GM18873 (cell line): Measurements from ENCODE around the gene SIAH3.
"Not testable (repeated sequence)": the region's sequence is repeated elsewhere in the genome, so short reads cannot be mapped to it uniquely, and the experiment has no call there.

Experiments
- ATAC-seq: cut with Tn5 transposase; IDR thresholded peaks from one replicate; pipeline ENCODE4 v1.9.1; 2021; ENCODE audit warnings: mild to moderate bottlenecking, moderate library complexity, moderate number of reproducible peaks; ENCODE audit not compliant: unreplicated experiment, low FRiP score

Gene SIAH3, protein sequence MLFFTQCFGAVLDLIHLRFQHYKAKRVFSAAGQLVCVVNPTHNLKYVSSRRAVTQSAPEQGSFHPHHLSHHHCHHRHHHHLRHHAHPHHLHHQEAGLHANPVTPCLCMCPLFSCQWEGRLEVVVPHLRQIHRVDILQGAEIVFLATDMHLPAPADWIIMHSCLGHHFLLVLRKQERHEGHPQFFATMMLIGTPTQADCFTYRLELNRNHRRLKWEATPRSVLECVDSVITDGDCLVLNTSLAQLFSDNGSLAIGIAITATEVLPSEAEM

DNA sequence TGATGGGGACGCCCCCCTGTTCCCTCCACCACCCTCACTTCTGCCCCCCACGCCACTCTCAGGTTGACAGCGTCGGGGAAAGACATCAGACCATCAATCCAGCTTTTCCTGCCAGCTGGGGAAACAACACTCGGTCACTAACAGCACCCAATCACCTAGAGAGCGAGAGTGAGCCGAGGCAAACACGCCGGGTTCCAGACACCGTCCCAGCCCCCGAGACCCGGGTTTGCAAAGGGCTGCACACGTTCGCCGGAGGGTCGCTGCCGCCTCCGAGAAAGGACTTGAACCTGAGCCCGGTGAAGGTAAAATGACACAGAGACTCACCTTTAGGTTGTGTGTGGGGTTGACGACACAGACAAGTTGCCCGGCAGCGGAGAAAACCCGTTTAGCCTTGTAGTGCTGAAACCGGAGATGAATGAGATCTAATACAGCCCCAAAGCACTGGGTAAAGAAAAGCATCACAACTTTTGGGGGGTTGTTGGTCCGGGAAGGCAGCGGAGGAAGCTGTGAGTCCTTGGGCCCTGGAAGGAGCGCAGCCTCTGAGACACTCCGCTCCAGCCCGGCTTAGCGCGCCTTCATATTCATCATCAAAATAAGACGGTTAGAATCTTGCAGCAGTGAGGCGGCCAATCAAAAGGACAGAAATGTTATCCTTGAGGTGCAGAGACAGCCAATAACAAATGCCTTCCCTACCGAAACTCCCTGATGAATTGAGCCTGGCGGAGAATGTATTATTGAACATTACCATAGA lies at the start of gene SIAH3:
TSS of gene SIAH3 (minus strand) at position 583 of the 751 bp plus-strand sequence. CDS start at position 459, 124 bp downstream.
- ATAC-seq, result no peak

DNA sequence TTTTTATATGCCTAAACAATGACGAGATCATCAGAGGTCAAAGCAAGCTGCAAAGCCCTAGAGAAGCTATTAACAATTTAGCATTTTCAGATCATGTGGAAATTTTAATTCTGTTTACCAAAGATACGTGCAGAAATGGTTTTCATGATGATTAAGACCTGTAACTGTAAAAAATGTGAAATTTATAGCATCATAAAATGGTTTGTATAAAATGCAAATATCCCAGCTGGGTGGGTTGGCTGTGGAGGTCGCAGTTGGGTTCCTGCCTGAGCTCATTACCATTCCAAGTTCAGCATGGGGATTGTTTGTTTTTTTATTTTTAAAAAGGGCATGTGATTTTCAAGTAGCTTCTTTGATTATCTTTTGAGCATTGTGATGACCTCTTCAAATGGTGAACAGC lies 47.9 kb upstream of the SIAH3 start:
- ATAC-seq, result no peak

DNA sequence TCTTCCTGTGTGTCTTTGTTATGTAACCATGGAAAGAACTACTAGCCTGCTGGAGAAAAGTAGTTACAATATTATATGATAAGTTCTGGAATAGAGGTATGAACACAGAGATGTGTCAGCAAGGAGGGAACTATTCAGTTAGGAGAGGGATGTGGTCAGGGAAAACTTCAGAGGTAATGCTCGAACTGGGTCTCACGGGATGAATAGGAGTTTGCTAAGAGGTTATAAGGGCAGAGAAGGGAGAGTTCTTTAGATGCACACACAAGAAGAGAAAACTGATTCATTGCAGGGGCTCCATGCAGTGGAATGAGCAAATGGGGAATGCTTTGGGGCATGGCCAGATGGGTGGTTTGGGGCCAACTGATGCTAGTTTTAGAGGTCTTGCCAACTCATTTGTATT lies 46.0 kb upstream of the SIAH3 start:
- ATAC-seq, result no peak

DNA sequence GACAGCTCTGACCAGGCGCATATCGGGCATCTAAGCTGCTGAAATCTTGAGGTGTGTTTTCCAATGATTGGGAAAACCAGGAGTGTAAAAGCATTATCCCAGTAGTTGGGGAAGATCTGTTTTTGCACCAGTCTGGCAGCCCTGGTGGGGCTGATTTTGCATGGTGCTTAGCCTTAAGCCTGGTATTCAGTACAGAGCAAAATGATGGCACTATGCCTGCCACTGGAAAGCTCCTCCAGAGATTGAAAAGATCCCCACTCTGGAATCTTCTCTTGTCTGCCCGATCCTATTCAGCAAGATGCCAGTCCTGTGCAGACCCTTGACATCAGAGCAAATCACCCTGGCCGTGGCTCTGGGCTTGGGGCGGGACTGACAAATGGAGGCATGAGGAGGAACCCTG lies 44.7 kb upstream of the SIAH3 start:
- ATAC-seq, result no peak

DNA sequence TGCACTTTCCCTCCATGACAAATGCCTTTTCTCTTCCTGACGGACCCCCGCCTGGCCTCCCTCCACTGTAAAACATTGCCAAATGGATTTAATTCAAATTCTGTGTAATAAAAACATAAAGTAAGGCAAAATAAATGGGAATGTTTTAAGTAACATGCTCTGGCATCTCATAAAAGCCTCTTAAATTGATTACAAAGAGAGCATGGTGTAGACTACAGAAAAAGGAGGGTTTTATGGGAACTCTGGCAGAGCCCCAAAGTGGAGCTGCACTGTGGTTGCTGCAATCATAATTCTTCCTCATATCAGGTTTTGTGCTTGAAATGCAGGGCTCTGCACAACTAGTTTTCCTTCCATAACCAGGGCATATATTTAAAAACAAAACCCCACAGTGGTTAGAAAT lies 44.3 kb upstream of the SIAH3 start:
- no peak for ATAC-seq

DNA sequence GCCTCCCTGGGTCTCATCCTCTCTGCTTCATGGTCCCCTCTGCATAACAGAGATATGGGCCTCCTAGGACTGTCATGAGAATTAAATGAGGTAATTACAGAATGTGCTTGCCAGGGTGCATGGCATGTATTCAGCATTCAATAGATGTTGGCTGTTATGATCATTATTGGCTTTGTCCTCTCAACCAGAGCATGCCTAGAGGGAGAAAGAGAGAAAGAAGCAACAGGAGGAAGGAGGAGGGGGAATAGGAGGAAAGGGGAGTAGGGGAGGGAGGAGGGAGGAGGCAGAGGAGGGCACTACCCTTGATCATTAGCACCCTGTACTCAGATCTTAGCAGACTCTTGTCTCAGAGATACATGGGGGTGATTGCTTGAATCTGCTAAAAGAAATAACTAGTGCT lies 41.0 kb upstream of the SIAH3 start:
- ATAC-seq, result no peak

DNA sequence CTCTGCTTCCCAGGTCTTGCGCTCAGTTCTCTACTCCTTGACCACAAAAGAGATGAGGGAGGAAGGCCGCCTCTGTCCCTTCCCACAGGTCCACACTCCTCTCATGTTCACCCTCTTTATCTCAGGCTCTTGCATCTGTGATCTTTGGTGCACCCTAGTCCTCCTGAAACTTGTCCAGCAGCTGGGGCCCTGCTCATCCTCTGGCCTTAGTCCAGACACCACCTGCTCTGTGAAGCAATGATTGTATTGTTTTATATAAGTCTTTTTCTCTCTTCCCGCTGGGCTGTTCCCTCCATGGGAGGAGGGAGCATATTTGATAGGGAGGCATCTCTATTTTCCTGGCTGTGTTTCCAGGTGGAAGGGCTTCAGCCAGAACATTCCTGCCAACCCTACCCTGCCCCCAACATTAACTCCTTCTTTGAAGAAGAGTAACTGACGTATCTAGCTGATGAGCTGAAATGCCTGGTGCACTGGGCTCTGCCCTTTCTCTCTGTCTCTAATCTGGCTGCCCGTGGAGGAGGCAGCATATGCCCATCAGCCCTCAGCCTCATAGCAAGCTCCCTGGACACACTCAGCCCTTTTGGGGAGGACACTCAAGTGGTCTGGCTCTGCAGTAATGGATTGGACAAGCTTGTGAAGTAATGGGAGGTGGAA lies 38.2 kb upstream of the SIAH3 start:
- no peak for ATAC-seq

DNA sequence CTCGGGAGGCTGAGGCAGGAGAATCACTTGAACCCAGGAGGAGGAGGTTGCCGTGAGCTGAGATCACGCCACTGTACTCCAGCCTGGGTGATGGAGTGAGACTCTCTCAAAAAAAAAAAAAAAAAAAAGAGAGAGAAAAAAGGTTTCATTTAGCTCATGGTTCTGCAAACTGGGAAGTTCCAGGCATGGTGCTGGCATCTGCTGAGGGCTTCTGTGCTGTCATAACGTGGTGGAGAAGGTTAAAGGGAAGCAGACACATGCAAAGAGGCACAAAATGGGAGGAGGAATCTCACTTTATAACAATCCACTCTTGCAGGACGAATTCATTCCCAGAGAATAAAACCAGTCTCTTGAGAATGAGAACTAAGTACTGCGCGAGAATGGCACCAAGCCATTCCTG lies 34.9 kb upstream of the SIAH3 start:
- ATAC-seq, result no peak

DNA sequence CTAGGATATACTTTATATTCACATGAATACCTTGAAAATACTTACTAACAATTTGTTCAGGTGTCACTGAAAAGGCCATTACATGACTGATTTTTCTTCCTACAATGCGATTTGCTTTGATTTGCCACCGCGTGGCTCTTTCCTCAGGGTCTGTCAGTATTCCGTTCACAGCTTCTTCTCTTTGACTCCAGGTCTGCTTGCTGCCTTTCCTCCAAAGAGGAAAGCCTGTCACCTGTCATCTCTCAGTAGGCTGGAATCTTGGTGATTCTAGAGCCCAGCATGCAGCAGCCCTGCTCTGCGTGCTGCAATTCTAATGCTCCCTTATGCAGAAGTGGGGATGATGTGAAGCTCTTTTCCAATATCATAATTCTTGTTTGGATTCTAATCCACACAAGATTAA lies 33.6 kb upstream of the SIAH3 start:
- ATAC-seq, result no peak

DNA sequence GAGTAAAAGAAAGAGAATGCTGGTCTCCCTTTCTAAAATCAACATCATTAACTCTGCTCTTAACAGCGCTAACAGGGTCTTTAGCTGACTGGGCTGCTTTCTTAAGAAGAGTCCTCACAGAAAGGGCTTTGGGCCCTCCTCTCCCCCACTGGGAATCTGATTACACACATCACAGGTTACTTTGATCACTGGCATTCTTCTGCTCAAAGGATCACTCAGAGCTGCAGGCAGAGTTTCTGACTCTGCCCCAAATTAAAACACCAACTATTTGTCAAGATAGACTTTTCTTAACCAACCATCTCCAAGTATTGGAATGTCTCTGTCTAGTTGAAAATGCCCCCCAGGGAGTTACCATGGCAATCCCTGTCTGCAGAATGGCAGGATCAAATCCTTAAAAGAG lies 31.1 kb upstream of the SIAH3 start:
- no peak for ATAC-seq

DNA sequence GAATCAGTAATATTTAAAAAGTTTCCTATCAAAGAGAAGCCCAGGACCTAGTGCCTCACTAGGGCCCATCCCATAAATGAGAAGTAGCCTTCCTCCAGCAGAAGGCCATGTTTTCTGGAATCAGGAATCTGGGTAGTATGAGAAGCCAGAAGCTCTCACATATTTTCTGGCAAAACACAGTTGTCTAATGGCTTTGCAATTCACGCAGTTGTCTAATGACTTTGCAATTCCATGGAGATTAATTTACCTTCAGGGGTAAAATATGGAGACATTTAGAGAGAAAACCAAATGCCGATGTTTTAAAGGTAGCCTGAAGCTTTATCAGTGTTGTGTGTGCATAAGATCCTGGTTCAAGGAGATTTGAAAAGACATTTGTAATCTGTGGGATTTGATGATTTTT lies 29.8 kb upstream of the SIAH3 start:
- ATAC-seq, result no peak

DNA sequence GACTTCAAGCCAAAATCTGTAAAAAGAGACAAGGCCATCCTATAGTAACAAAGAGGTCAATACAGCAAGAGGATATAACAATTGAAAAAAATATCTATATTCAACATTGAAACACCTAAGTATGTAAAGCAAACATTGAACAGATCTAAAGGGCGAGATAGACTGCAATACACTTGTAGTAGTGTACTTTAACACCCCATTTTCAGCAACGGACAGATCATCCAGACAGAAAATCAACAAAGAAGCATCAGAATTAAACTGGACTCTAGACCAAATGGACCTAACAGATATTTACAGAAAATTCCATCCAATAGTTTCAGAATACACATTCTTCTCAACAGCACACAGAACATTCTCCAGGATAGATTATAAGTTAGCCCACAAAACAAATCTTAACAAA lies 28.7 kb upstream of the SIAH3 start:
- ATAC-seq, result no peak

DNA sequence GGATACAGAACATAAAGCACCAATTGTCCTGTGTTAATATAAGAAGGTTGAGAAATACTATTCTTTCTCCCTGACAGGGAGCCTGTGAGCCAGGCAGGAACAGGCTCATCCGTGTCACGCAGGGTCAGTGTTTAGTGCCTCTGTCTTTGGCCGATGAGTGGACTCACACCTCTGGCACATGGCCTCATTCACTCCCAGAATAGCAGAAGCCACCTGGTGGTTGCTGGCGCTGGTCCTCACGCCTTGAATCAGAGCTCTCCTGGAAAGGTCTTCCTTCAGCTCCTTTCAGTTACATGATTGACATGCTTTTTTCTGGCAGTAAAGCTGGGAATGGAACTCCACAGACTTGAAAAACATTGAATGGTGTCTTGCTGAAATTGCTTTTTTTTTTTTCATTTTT lies 28.1 kb upstream of the SIAH3 start:
- ATAC-seq, result no peak

DNA sequence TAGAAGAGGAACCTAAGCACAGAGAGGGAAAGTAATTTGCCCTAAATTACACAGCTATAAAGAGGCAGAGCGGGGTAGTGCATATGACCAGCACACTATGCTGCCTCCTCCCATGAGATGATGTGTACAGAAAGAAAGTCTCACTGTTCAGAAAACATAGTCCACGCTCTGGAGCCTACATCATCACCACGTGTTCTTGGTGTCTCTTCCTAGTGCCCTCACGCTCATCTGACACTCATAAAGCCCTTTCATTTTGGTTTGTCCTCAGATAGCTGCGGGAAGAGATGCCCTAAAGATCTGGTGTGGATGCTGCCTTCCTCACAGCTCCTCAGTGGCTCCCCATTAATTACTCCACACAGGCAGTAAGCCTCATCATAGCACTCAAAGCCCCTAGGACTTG lies 27.4 kb upstream of the SIAH3 start:
- ATAC-seq, result no peak

DNA sequence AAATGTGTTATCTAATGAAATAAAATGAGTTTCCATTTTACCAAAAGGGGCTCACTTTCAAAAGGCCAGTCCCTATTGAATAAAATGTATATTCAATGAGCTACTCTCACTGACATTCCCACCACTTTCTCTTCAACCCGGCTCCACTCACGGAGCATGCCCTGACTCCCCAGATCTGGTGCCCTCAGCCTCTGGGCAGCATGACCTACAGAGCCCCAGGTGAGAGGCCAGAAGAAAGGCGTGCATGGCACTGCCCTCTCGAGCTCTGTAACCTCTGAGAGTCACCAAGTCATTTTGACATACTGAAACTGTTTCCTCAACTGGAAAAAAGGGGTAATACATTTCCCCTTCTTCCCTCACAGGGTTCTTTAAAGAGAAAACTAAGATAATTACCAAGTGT lies 25.2 kb upstream of the SIAH3 start:
- no peak for ATAC-seq

DNA sequence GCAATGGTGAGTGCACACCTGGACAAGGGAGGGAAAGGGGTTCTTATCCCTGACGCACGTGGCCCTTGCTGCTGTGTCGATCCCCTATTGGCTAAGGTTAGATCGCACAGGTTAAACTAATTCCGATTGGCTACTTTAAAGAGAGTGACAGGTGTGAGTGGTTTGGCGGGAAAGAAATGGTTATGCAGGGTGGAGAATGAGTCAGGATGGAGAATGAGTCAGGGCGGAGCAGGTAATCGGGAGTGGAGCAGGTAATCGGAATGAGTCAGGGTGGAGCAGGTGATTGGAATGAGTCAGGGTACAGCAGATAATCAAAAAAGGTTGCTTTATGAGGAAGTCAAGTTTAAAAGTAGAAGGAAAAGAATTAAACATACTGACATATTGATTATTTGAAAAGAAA lies 24.4 kb upstream of the SIAH3 start:
- ATAC-seq, result no peak

DNA sequence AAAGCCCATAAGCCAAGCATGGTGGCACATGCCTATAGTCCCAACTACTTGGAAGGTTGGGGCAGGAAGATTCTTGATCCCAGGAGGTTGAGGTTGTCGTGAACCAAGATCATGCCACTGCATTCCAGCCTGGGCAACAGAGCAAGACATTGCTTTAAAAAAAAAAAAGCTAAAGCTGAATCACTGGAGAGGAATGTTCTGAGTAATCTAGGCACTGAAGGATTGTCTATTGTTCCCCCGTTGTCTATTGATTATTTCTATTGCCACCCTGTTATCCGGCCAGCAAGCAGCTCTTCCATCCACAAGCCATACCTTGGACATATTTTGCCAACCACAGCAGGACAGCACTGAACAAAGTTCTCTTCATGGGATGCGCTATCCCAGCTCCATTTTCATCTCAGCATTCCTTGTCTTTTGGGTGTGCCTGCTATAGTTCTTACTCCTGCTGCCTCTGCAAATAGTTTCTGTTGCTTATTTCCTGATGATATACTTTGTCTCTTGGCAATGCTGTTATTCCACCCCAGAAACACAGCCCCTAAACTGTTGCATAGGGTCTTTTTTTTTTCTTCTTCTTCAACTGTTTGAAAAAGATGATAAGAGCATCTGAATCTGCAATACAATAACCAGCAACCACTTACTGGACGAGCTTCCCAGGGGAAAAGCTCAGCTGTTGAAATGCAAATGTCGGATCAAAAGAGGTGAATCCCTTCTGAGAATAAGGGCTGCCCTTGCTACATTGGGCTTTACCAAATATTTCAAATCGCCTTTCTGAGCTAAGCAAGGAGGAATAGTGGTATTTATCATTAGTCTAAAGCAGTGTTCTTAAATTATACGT lies 22.2 kb upstream of the SIAH3 start:
- ATAC-seq, result no peak

DNA sequence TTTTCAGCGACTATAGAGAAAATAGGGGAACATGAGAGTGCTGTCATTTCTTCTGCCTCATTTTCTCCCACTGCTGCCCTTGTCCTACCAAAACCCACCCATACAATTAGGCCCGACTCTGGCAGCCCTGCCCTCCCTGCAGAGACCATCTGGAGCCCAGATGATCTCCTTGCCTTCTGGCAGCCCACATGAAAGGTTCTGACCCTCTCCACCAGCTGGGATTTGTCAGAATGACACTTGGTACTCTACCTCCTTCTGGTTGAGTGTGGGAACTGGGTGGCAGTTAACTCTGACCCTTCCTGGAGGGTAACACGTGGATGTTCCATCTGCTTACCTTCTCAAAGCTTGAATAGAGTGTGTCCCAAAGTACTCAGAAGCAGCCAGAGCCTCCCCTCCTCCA lies 21.0 kb upstream of the SIAH3 start:
- no peak for ATAC-seq

DNA sequence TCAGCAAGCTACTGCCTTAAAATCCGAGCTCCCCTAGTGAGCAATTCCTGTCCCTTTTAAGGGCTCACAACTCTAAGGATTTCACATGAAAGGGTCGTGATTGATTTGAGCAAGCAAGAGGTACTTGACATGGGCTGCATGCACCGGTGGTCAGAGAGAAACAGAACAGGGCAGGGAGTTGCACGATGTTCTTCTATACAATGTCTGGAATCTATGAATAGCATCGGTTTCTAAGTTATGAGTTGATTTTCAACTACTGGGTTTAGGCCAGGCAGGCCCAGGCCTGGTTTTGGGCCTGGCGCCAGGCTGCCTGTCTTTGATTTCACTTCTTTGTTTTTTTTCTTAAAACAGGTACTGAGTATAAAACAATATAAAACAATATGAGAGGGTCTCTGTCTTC lies 19.6 kb upstream of the SIAH3 start:
- ATAC-seq, result not testable (repeated sequence)

DNA sequence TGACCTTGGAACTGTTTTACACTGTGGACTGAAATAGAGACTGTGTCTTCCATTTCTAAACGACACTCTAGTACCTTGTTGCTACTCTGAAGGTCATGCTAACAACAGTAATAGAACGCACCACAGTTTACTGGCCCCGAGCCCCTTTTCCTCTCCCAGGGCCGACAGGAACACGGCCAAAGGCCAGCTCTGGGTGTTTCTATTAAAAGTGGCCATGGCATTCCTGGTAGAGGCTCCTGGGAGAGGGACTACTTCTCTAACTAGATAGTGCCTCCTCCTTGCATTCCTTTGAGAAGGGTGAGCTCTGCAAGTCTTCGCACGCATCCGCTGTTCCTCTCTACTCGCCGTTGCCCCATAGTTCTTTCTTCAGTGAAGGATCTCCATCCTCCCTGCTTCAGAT lies 18.7 kb upstream of the SIAH3 start:
- ATAC-seq, result no peak

DNA sequence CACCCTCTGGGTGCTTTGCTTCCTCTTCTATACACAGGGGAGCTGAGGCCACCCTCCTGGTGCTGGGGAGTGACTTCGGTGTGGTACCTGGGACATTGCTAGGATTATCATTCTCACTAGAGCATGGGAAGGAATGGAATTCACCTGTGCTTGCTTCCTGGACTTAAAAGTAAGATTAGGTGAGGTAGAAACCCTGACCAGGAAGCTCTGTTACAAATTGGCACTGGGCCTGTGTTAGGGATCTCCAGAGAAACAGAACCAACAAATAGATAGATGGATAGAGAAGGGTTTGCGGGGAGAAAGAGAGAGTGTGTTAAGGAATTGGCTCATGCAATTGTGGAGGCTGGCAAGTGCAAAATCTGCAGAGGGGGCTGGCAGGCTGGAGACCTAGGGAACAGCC lies 13.9 kb upstream of the SIAH3 start:
- ATAC-seq, result no peak
